GM18870 (cell line): Measurements from ENCODE around the gene LY6G6D.

Source experiments
- ATAC-seq: cut with Tn5 transposase; IDR thresholded peaks from one replicate; pipeline ENCODE4 v1.9.1; 2021; ENCODE audit warnings: moderate library complexity; ENCODE audit not compliant: unreplicated experiment

The LY6G6D gene

DNA sequence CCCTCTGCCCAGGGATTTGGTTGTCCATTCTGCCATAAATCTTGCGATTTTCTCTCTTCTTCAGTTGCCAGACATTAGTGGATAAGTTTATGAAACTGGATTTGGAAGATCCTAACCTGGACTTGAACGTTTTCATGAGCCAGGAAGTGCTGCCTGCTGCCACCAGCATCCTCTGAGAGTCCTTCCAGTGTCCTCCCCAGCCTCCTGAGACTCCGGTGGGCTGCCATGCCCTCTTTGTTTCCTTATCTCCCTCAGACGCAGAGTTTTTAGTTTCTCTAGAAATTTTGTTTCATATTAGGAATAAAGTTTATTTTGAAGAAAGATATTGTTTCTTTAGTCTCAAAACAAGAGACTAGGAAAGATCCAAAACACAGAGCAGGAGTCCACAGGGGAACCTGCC is 47.2 kb downstream of the LY6G6D start, which contains the start of gene SAPCD1:
Gene SAPCD1 (plus strand): TSS at position 301 of the 400 bp plus-strand sequence. CDS start 399 bp downstream, outside the sequence.
- ATAC-seq, result no peak

GRCh38 chr6:31762878-31763618 is 47.9 kb downstream of the LY6G6D start:
- ATAC-seq, result no peak

- no peak for ATAC-seq
Measured at GRCh38 chr6:31763619-31763940, 48.4 kb downstream of the LY6G6D start.

- no peak for ATAC-seq
Measured at GRCh38 chr6:31764198-31764597, 49.0 kb downstream of the LY6G6D start.

DNA sequence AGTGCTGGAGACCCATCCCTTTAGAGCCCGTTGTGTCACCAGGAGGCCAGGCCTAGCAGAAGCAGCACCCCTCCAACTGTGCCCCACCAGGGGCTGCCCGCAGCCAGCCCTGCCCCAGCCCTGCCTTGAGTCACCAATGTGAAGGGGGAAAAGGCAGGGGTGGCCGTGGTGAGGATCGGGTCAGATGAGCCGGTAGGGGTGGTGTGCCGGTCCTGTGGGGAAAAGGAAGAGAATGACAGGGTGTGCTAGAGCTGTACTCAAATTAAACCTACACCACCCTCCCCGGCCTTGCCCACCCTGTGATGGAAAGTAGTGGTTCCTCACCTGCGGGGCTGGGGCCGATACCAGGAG is 50.4 kb downstream of the LY6G6D start:
- ATAC-seq, result no peak

GRCh38 chr6:31765910-31766794 is 51.0 kb downstream of the LY6G6D start:
- no peak for ATAC-seq

GRCh38 chr6:31767096-31767645 is 52.0 kb downstream of the LY6G6D start:
- ATAC-seq, result no peak
